DMS 273 (cell line): ENCODE results near the gene IL10.
"Not testable (repeated sequence)": the region's sequence is repeated elsewhere in the genome, so short reads cannot be mapped to it uniquely, and the experiment has no call there.

ENCODE experiments used
- DNase-seq: peaks from one replicate; lab custom pipeline; 2025; ENCODE audit not compliant: unreplicated experiment; lab: John Stamatoyannopoulos, UW

The IL10 gene

DNA sequence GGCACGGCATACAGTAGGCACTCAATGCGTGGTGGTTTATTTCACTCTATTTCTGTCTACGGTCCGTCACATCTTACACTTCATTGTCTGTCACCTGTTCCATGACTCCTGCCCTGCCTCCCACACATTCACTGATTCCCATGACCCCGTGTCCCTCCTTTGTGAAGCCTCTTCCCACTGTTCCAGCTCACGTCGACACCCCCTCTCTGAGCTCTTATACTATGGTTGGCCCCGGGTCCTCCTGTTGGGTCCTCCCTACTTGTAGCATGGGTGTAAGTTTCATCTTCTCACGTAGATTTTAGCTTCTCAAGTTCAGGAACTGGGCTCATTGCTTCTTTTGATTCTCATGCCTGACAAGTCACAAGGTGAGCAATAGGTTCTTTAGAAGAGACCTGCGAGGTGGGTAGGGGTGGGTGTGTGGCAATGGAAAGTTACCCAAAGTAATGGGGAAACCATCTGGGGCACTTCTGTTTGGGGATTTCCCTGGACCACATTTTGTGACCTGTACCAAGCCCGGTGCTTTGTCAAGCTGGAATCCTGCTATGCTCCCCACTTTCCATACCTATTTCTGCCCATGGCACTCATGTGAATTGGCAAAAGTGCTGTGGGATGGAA is 22.1 kb upstream of the IL10 start:
- no peak for DNase-seq

DNA sequence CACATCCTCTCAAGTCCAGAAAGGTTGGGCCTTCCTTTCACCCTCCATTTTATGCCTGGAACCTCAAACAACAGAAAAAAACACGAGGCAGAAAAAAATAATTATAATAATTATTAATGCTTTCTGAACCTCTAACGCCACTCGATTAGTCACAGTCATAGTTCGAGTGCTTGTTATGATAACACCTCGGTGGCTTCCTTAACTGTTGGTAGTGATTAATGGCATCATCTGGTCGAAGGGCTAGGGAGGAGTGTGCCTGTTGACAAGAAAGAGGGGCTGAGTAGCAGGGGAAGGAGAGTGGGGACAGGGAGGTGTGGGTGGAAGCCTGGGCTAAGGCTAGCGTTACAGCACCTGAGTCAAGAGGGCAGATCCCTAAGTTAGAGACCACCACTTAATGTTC is 21.3 kb upstream of the IL10 start:
- DNase-seq = no peak

DNA sequence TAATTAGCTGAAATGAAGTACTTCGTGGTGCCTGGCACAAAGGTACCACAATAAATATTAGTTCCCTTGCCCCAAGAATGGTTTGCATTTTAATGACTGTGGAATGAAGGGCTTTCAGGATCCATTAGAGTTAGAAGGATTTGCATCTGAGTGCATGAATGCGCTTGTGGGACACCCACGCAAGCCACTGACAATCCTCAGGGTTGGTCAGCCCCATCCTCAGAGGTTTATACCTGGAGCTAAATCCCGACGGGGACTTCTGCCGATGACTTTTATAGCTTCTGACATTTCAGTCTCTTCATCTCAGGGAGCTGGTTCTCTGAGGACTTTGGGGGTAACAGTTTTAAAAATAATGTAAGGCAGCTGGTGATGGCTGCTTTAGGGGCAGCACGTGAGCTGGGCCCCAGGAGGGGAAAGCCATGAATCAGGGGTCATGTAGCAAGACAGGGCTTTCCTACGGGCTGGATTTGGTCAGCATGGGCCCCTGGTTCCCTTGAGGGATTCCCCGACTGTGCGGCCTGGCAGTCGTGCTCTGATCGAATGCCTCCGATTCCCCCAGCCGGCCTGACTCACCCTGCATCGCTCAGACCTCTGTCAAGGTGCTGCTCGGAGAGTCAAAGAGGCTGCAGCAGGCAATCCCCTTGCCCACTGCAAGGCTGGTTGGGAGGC is 20.8 kb upstream of the IL10 start:
- no peak for DNase-seq

DNA sequence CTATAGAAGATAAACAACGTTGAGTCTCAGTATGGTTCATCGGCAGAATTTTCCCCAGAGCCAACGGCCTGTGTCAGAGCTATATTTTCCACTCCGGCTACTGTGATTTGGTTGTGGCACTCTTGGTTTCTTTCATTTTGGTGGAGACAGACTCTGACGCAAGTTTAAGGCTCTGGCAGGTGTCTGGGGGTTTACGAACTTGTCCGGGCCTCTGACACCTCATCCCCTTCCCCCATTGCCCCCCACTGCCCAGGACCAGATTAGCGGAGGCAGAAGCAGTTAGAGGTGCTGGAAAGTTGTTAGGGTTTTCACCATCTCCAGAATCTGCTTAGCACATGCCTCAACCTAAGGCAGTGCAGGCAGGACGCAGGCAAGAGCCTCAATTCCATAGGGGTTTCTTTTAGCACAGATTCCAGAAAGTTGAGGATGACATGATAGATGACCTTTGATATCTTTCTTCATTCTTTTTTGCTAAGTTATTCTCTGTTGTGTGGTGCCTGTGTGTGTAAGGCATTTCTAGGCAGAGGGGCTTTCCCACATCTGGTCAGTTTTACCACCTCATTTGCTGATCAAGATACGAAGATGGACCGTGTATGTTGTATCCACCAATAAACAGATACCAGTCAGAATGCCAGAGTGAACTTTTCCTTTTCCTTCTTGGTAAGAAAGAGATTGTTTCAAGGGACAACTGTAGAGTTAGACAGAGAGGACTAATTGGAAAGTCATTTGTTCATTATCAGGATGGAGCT is 18.4 kb upstream of the IL10 start:
- no peak for DNase-seq

DNA sequence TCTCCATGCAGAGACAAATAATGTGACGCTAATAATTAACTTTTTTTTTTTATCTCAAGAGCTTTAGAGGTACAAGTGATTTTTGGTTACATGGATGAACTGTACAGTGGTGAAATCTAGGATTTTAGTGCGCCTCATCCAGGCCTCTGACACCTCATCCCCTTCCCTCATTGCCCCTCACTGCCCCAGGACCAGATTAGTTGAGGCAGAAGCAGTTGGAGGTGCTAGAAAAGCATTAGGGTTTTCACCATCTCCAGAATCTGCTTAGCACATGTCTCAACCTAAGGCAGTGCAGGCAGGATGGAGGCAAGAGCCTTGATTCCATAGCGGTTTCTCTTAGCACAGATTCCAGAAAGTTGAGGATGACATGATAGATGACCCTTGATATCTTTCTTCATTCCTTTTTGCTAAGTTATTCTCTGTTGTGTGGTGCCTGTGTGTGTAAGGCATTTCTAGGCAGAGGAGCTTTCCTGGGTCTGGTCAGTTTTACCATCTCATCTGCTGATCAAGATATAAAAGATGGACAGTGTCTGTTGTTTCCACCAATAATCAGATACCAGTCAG is 16.3 kb upstream of the IL10 start:
- DNase-seq = no peak

DNA sequence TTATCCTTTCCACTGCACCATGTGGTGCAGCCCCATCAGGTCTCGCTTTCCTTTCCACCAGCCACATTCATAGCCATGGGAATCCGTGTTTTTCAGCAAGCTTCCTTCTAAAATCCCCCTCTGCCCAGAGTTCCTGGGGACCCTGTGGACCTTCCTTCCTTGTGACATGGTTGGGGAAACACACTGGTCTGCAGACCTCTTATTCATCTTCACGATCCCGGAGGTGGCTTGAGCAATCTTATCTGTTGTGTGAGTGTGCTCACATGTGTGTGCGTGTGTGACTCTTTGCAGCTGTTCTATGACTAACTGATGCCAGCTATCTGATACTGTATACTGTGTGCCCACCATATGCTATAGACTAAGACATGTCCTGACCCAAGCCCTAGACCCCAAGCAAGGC is 15.6 kb upstream of the IL10 start:
- DNase-seq = no peak

DNA sequence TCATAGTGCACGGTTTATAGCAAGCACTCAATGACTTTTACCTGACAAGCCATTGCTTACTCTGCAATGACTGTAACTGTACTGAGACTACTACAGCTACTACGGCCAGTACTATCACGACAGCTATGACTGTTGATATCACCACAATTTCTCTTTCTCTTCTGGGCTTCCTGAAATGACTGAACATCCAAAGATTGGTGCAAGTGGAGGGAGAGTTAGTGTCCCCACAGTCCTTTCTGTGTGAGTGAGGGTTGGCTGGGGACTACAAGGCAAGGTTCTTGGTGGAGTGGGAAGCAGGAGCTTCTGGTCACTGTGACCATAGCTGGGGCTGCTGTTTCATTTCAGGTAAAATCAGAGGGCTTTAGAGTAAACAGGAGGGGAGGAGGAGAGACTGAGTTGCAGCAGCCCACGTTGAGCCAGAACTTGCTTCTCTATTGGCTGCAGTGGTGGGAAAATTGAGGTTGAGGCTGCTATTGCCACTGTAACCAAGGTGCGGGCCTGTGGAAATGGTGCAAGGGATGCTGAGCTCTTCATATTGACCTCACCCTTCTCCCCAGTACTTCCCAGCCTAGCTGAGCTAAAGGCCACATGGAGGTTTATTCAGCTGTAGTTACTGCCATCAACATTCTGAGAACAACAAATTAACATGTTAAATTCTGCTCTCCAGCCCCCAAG is 14.1 kb upstream of the IL10 start:
- DNase-seq = no peak

DNA sequence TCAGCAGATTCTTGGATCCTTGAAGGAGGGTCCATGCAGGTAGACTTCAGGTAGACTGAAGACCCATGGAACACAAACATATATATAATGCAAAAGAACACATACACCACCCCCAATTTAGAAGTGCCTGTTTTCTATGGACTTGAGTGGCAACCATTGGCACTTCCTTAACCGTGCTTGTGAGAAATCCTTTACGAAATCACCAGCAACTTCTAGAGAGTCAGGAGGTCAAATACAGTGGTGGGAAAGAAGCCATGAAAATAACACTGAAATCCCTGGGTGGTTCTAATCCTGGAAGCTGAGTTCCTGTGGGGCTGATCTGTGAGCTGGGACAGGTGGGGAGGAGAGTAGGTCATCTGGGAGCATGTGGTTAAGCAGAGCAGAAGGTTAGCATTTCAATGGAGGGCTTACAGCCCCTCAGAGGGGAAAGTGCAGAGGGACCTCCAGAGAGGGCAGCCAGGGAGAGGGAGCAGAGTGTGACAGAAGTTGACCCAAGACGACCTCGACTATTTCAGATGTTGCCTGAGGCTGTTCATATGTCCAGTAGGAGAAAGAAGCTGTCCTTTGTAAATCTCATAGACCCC is 13.0 kb upstream of the IL10 start:
- no peak for DNase-seq

DNA sequence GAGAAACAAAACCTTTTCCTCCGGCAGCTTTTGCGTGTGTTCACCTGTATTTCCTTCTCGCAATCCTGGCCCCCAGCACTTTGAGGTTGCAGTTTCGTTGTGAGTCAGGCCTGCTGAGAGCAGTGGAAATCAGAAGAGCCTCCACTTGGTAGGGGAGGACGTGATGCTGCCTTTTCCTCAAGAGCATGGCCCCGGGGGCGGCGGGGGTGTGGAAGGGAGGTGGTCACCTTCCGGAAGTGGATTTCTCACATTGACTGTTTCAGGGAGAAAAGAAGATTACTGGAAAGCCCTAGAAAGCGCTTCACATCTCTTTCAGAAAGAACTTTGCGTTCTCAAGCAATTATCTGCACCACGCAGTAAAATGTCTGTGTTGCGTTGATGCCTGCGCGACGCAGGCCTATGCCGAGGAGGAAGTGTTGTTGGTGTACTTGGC is 12.2 kb upstream of the IL10 start:
- DNase-seq = no peak

DNA sequence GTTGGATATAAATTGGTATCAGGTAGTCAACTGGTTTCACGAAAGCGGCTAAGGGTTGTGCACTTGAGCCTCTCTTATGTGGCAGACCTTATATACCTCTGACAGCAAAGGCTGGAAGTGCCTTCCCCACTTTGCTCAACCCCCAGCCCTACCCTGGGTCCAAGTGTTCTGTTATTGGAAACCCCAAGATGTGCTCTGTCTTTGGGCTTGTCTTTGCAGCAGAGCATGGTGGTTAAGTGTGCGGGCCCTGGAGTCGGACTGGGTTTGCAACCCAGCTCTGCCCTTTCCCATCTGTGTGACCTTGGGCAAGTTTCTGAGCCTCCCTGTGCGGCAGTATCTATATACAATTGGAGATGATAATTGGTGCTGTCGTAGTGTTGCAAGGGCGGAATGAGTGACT is 11.2 kb upstream of the IL10 start:
- DNase-seq = no peak

DNA sequence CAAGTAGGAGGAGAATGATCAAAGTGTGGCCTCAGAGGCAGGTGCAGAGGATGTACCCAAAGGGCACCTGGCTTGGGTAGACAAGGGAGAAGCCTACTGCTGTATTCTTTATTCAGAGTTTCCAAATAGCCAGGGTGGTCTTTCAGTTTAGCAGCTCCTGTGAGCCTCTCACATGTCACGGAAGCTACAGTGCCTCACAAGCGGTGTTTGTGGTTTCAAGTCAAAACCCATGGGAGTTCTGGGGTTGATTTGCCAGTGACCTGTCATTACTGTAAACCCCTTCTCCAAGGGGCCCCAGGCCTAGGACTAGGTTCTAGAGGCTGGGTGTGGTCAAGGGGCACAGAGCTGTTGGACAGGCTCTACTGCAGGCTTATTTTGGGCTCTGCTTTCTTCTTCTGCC is 10.2 kb upstream of the IL10 start:
- no peak for DNase-seq

DNA sequence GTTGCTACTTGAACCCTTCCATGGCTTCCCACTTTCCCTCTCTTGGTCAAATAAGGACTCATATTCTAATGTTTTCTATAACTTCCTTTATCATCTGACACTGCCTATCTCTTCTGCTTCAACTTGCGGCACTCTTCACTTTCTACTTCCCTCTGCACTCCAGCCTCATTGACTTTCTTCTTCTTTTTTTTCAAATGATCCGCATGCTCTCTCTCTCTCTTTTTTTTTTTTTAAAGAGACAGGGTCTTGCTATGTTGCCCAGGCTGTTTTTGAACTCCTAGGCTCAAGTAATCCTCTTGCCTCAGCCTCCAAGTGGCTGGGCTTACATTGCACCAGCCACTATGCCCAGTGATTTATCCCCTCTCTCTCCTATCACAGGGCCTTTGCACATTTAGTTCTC is 7.3 kb upstream of the IL10 start:
- no peak for DNase-seq

DNA sequence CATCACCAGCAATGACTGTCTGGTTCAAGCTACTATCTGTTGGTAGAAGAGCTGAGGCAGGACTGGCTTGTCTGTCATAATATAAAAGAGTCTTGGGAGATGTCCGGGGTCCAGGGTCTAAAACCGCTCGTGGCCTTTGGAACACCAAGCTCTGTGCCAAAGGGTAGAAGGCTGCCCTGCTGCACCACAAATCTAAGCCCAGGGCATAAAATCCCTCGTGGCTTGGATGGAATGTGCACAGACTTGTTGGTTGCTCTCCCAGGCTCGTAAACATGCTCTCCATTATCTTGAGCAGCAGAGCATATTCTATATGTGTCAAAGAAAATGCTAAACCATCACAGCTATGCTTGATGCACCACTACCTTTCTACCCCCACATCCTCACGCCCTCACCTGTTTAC is 6.6 kb upstream of the IL10 start:
- DNase-seq = not testable (repeated sequence)

DNA sequence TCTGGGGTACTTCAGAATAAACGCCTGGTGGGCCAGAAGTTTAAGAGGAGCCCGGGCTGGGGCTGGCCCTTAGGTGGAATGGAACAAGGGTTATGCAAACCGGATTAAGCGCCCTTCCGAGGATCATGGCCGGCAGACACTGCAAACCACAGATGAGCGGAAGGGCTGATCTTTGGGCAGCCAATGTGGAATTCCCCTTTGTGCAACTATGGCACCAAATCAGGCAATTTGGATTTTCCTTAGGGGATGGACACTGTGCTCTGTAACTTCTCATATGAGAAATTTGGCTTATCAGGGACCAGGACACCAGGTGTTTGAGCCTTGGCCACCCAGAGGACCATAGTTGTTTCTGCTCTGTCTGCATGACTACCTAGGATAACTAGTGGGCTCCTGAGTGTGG is 5.7 kb upstream of the IL10 start:
- DNase-seq = no peak

DNA sequence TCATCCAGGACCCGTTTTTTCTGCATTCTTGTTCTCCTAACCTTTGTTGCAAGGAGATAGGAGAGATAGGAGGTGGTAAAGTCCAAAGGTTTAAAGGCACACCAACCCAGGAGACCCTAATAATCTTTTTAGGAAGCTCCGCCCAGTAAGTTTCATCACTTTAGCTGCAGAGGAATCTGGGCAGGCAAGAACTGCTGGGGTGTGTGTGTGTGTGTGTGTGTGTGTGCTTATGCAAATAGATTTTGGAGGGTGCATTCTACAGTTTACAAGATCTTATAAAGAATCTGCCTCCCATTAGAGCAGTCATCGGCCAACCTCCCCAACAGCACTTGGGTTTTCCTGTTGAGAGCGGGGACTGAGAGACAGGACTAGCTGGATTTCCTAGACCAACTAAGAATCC is 3.9 kb upstream of the IL10 start:
- no peak for DNase-seq

DNA sequence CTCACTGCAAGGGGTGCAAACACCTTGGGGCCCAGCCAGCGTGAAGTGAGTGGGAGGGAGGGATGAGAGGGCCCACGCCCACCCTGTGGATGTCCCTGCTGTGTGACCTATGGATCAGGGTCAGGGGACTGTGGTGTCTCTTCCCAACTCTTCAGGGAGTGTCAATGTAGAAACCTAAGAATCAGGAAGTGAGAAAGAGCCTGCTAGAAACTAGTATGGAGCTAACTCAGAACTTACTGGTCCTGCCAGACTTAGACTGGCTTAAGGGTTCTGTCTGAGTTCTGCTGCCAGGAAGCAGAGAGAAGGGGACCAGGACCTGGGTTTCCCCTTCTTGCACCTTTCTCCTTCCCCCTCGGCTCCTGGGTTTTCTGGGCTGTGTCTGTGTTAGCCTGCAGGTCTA is 1.8 kb upstream of the IL10 start:
- DNase-seq = no peak

DNA sequence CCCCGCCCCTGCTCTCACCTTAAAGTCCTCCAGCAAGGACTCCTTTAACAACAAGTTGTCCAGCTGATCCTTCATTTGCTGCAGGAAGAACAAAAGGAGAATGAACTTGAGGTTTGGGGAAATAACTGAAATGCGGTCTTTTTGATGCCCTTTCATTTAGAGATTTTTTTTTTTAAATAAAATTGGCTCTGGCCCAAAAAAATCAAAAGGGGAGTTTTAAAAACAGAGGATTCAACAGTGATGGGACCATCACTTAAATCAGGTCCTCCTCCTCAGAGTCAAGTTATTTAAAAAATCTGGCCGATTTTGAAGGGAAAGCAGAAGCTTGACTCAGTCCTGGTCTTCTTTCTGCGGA is 979 bp downstream of the IL10 start:
- DNase-seq = no peak

DNA sequence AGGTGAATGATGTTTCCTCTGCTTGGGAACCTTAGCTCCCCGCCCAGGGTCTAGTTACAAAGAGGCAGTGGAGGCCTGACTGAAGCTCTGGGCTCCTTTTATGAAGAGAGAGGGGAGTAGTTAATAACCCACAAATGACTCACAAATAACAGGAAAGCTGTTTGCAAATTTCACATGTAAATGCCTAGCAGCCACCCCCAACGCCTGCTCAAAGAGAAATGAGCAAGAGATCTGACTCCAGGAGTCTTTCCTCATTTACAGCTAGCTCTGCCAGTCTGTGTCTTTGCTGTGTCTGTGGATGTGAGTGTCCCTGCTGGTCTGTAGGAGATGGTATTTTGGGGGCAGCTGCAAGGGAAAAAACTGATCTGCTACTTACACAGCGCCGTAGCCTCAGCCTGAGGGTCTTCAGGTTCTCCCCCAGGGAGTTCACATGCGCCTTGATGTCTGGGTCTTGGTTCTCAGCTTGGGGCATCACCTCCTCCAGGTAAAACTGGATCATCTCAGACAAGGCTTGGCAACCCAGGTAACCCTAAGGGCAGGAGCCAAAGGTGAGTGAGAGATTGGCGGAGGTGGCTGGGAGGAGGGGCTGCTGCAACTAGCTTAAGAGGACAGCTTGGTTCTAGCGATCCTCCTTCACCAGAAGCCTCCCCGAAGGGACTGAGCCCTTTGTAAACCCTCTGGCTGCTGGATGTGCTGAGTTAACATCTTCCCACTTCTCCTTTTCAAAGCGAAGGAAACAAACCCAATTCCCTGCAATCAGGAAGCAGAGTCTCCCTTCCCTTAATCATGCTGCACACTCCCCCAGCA is 1.6 kb downstream of the IL10 start, which contains the start of gene IL19:
Gene IL19, plus strand, starts transcription at position 243 of the 807 bp plus-strand sequence. CDS start 65,890 bp downstream, outside the sequence.
- DNase-seq = no peak

DNA sequence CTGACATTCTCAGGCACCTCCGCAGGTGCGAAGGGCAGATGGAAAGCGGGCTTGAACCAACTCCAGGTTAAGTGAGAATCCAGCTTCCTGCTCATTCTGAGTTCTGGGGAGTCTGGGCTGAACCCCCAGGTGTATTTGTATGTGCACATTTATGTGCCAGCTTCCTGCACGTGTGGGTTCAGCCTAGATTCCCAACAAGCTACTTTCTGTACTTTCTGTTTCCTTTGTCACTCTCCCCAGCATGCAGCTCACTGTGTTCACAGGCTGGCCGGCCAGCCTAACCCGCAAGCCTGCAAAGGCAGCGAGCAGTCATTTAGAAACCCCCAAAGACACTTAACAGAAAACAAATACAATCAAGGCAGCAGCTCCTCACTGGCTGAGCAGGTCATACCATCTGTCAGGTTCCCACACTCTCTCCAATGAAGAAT is 3.0 kb downstream of the IL10 start:
- DNase-seq = no peak
